DOHH2 (cell line): ENCODE data around the gene MARVELD2.
"Not testable (repeated sequence)": the region's sequence is repeated elsewhere in the genome, so short reads cannot be mapped to it uniquely, and the experiment has no call there.

Experiments
- H3F3A ChIP-seq: fragments of 200-600 bp; sonication (generic), shearing (Covaris generic); 2 replicates; pipeline ENCODE4 v1.6.0; 2016; ENCODE audit warnings: antibody characterized with exemption, mild to moderate bottlenecking; ENCODE audit not compliant: control insufficient read depth, insufficient read depth
- H3K27ac ChIP-seq: fragments of 200-600 bp; sonication (generic); 2 replicates; pipeline ENCODE4 v1.5.1; 2014; ENCODE audit warnings: low read depth, mild to moderate bottlenecking, low read length, moderate library complexity
- H3K27me3 ChIP-seq: fragments of 200-600 bp; sonication (generic); 2 replicates; pipeline ENCODE4 v1.6.1; 2014; ENCODE audit warnings: mild to moderate bottlenecking, low read length, mixed read lengths; ENCODE audit not compliant: control insufficient read depth
- H3K36me3 ChIP-seq: fragments of 200-600 bp; sonication (generic); 2 replicates; pipeline ENCODE4 v1.6.1; 2014; ENCODE audit warnings: mild to moderate bottlenecking, low read length, moderate library complexity, mixed read lengths; ENCODE audit not compliant: control insufficient read depth
- H3K4me1 ChIP-seq: fragments of 200-600 bp; sonication (generic); 2 replicates; pipeline ENCODE4 v1.6.1; 2014; ENCODE audit warnings: mild to moderate bottlenecking, low read length, mixed read lengths; ENCODE audit not compliant: control insufficient read depth
- H3K4me2 ChIP-seq: fragments of 200-600 bp; sonication (generic); 2 replicates; pipeline ENCODE4 v1.6.0; 2014; ENCODE audit warnings: mild to moderate bottlenecking, low read length, moderate library complexity
- H3K4me3 ChIP-seq: fragments of 200-600 bp; sonication (generic); 2 replicates; pipeline ENCODE4 v1.5.1; 2014; ENCODE audit warnings: mild to moderate bottlenecking, low read length, mixed read lengths
- H3K79me2 ChIP-seq: fragments of 200-600 bp; sonication (generic); 2 replicates; pipeline ENCODE4 v1.6.1; 2014; ENCODE audit warnings: mild to moderate bottlenecking, low read length, mixed read lengths; ENCODE audit not compliant: control insufficient read depth
- H3K9me2 ChIP-seq: fragments of 200-600 bp; sonication (generic); replicated peaks from 2 replicates; pipeline ENCODE4 v1.6.1; 2014; ENCODE audit warnings: mild to moderate bottlenecking, low read length, mixed read lengths; ENCODE audit not compliant: control insufficient read depth
- H3K9me3 ChIP-seq: fragments of 200-600 bp; sonication (generic); 2 replicates; pipeline ENCODE4 v1.6.1; 2014; ENCODE audit warnings: antibody characterized with exemption, low read length, mixed read lengths; ENCODE audit not compliant: control insufficient read depth, insufficient read depth
- H4K20me1 ChIP-seq: fragments of 200-600 bp; sonication (generic); 2 replicates; pipeline ENCODE4 v1.6.0; 2014; ENCODE audit warnings: low read depth, mild to moderate bottlenecking, antibody characterized with exemption, low read length, moderate library complexity; ENCODE audit not compliant: control insufficient read depth, insufficient read depth
- EZH2phosphoT487 ChIP-seq: fragments of 200-600 bp; sonication (generic); IDR thresholded peaks from 2 replicates; pipeline ENCODE4 v1.6.1; 2017; ENCODE audit warnings: borderline replicate concordance, mild to moderate bottlenecking, antibody characterized with exemption, low read length, moderate library complexity, mixed read lengths
- TF ChIP-seq, protein P1 (sequence below): fragments of 200-600 bp; sonication (generic); IDR thresholded peaks from one replicate; pipeline ENCODE4 v1.5.1; 2014; ENCODE audit warnings: antibody characterized with exemption, mild to moderate bottlenecking, low read depth, low read length; ENCODE audit not compliant: poor library complexity, severe bottlenecking

MARVELD2 gene

DNA sequence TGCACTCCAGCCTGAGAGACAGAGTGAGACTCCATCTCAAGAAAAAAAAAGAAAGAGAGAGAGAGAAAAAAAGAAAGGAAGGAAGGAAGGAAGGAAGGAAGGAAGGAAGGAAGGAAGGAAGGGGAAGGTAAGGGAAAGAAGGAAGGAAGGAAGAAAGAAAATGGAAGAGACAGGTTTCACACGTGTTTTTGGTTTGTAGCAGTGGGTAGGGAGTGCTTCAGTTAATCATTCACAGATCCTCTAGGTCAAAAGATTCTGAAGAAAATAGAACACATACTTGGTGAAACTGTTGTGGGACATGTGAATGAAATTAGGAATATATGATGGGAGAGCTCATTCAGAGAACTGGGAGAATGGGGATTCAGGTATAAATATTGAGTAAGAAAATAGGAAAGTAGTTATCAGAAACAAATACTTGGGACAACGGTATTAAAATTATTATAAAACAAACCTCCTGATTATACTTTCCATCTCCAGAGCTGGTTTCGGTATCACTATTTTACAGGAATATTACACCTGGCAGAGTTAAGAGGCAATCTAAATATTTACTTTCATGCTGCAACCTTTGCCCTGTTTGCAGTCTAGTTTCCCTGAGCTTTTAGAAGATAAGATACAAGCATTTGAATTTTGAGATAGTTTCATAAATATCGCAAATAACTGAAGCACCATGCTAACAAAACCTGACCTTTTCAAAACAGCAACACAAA is 37.2 kb downstream of the MARVELD2 start:
- Histone ChIP-seq H3K4me2 (no peak overlapping the region), H3K9me3 (no peaks in the 10 kb centered on the region), H3K4me3 (no peak overlapping the region), H3K79me2 (no peaks in the 10 kb centered on the region), H3F3A (no peaks in the 10 kb centered on the region), H3K9me2 (no peaks in the 10 kb centered on the region), H3K4me1 (no peaks in the 10 kb centered on the region), H4K20me1 (no peaks in the 10 kb centered on the region), H3K27me3 (no peaks in the 10 kb centered on the region), H3K27ac (no peak overlapping the region), H3K36me3 (no peaks in the 10 kb centered on the region)
- TF ChIP-seq EZH2phosphoT487, result no peak
- TF ChIP-seq, protein P1, sequence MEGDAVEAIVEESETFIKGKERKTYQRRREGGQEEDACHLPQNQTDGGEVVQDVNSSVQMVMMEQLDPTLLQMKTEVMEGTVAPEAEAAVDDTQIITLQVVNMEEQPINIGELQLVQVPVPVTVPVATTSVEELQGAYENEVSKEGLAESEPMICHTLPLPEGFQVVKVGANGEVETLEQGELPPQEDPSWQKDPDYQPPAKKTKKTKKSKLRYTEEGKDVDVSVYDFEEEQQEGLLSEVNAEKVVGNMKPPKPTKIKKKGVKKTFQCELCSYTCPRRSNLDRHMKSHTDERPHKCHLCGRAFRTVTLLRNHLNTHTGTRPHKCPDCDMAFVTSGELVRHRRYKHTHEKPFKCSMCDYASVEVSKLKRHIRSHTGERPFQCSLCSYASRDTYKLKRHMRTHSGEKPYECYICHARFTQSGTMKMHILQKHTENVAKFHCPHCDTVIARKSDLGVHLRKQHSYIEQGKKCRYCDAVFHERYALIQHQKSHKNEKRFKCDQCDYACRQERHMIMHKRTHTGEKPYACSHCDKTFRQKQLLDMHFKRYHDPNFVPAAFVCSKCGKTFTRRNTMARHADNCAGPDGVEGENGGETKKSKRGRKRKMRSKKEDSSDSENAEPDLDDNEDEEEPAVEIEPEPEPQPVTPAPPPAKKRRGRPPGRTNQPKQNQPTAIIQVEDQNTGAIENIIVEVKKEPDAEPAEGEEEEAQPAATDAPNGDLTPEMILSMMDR, result no peak

GRCh38 chr5:69453487-69453886 is 38.6 kb downstream of the MARVELD2 start:
- not testable (repeated sequence) for H3K4me1 ChIP-seq, H3K4me2 ChIP-seq, H3F3A ChIP-seq

DNA sequence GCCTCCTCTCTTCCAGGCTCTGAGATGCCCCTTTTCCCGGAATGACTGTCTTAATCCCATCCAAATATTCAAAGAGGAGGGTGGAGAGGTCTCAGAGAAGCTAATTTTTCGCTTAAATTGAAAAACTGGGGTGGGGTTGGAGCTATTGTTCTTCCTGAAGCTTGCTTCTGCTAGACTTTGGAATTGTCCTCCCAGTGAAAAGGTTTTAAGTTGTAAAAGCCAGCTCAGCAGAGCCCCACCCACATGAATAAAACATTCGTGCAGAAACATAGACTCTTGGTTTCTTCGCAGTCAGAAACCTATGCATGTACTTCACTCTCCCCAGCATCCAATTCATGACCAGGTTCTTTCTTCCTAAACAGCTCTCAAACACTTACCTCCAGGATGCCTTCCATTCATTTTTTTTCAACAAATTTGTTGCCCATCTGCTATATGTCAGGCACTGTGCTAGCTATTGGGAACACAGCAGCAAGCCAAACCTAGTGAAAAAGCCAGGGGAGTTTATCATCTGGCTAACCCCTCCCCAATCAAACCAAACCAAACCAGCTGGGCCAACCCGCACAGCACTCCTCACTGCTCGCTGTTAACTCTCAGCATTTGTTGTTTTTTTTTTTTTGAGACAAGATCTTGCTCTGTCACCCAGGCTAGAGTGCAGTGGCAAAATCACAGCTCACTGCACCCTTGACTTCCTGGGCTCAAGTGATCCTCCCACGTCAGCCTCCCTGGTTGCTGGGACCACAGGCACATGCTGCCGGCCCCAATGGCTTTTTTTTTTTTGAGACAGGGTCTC is 39.7 kb downstream of the MARVELD2 start:
- Histone ChIP-seq H3K79me2 (no peaks in the 10 kb centered on the region), H3K4me3 (no peak overlapping the region), H4K20me1 (no peaks in the 10 kb centered on the region), H3K4me2 (no peak overlapping the region), H3K27me3 (no peaks in the 10 kb centered on the region), H3K4me1 (no peaks in the 10 kb centered on the region), H3K27ac (no peak overlapping the region), H3K9me2 (no peaks in the 10 kb centered on the region), H3K9me3 (no peaks in the 10 kb centered on the region), H3K36me3 (no peaks in the 10 kb centered on the region), H3F3A (no peaks in the 10 kb centered on the region)
- no peak for TF ChIP-seq EZH2phosphoT487
- TF ChIP-seq, protein P1, result no peak

More at GRCh38 chr5:69453487-69453886, 38.6 kb downstream of the MARVELD2 start:
- not testable (repeated sequence) for H4K20me1 ChIP-seq, H3K79me2 ChIP-seq, H3K9me2 ChIP-seq, H3K27me3 ChIP-seq, H3K36me3 ChIP-seq, H3K9me3 ChIP-seq, H3K4me3 ChIP-seq, H3K27ac ChIP-seq

- not testable (repeated sequence) for H4K20me1 ChIP-seq, H3K27ac ChIP-seq, H3F3A ChIP-seq, H3K27me3 ChIP-seq, H3K4me3 ChIP-seq, H3K79me2 ChIP-seq, H3K36me3 ChIP-seq, H3K9me2 ChIP-seq, H3K9me3 ChIP-seq, H3K4me2 ChIP-seq, H3K4me1 ChIP-seq
Observed at GRCh38 chr5:69455428-69455988, 40.6 kb downstream of the MARVELD2 start.
